ENCODE results near the gene PAPOLG.

- no peak for TF ChIP-seq CTCF (IDR thresholded peaks at IDR 0.05)
- no peak for TF ChIP-seq EZH2 (IDR thresholded peaks at IDR 0.05)
Observed at GRCh38 chr2:60742419-60742818, 13.6 kb upstream of the PAPOLG start.
